A673 (cell line): ENCODE results near the gene SPNS3. TPM values are rescaled to one million over a fixed set of nuclear protein-coding genes. Genes with fewer than 3 reads are reported as not detected.

Source experiments
- BruUV-seq: library from RNA; stranded (reverse); fragments of 400-500 nt; replicated peaks from 2 replicates; lab custom pipeline; 2021; lab: Mats Ljungman, UMichigan
- CTCF ChIA-PET: fragments of 300-600 bp; sonication (Branson Sonifier 250); formaldehyde crosslinking; loops from one replicate; lab custom pipeline; 2022; ENCODE audit warnings: antibody characterized with exemption; lab: Charles Lee
- POLR2A ChIA-PET: fragments of 300-600 bp; sonication (Branson Sonifier 250); formaldehyde crosslinking; loops from one replicate; lab custom pipeline; 2022; ENCODE audit warnings: antibody characterized with exemption; ENCODE audit not compliant: low non-redundant PET; lab: Charles Lee
- DNase-seq: peaks from one replicate; pipeline ENCODE4 v3.0.0-alpha.2; 2015; ENCODE audit warnings: low spot score
- H3K27ac ChIP-seq: fragments of 200-600 bp; sonication (generic); 2 replicates; pipeline ENCODE4 v1.5.1; 2016; ENCODE audit warnings: mixed run types, low read depth, mild to moderate bottlenecking, mixed read lengths, antibody characterized with exemption, low read length; ENCODE audit not compliant: poor library complexity, severe bottlenecking
- H3K27me3 ChIP-seq: fragments of 200-600 bp; sonication (generic); replicated peaks from 2 replicates; pipeline ENCODE4 v1.6.1; 2017; ENCODE audit warnings: mixed run types, low read depth, mild to moderate bottlenecking, mixed read lengths, antibody characterized with exemption, low read length; ENCODE audit not compliant: insufficient read depth, poor library complexity
- H3K36me3 ChIP-seq: fragments of 200-600 bp; sonication (generic); 2 replicates; pipeline ENCODE4 v1.6.1; 2016; ENCODE audit warnings: mixed run types, mild to moderate bottlenecking, mixed read lengths, antibody characterized with exemption, low read length; ENCODE audit not compliant: insufficient read depth, poor library complexity, severe bottlenecking
- H3K4me1 ChIP-seq: fragments of 200-600 bp; sonication (generic); 2 replicates; pipeline ENCODE4 v1.6.1; 2017; ENCODE audit warnings: mixed run types, mild to moderate bottlenecking, mixed read lengths, antibody characterized with exemption, low read length; ENCODE audit not compliant: insufficient read depth, poor library complexity, severe bottlenecking
- H3K4me3 ChIP-seq: fragments of 200-600 bp; sonication (generic); 2 replicates; pipeline ENCODE4 v1.5.1; 2016; ENCODE audit warnings: low read depth, mixed run types, mild to moderate bottlenecking, mixed read lengths, low read length; ENCODE audit not compliant: poor library complexity, severe bottlenecking
- H3K9me3 ChIP-seq: fragments of 200-600 bp; sonication (generic); 2 replicates; pipeline ENCODE4 v1.6.1; 2016; ENCODE audit warnings: mixed run types, low read depth, mild to moderate bottlenecking, mixed read lengths, antibody characterized with exemption, low read length; ENCODE audit not compliant: poor library complexity, severe bottlenecking
- EZH2 ChIP-seq: fragments of 200-600 bp; sonication (generic); IDR thresholded peaks from 2 replicates; pipeline ENCODE4 v1.6.1; 2017; ENCODE audit warnings: borderline replicate concordance, low read depth, mild to moderate bottlenecking, mixed read lengths, antibody characterized with exemption, low read length; ENCODE audit not compliant: poor library complexity, severe bottlenecking
- intact Hi-C: fragments of 100-400 bp; cut with micrococcal nuclease; formaldehyde crosslinking; loops from one replicate; pipeline ENCODE4 v1.10.0; 2022; ENCODE audit not compliant: unreplicated experiment
- total RNA-seq: library from RNA; stranded (reverse); gene quantifications from 2 replicates; pipeline ENCODE4 v1.2.3, GENCODE V29; 2021
- TF ChIP-seq, protein P1 (sequence below): fragments of 300-800, 200-600 bp; sonication (generic); conservative IDR thresholded peaks from 2 replicates; pipeline ENCODE4 v1.5.1; 2017; ENCODE audit warnings: low read depth, mild to moderate bottlenecking, antibody characterized with exemption, low read length, moderate library complexity, mixed read lengths

SPNS3 gene
- total RNA-seq, 1 experiment from 2014 or later, result not detected

GRCh38 chr17:4492721-4493561 is 59.2 kb downstream of the SPNS3 start:
- H3K4me1 ChIP-seq, result no peaks in the 10 kb centered on the region
- intact Hi-C loops, result no loop called here
- no peak overlapping the region for H3K27ac ChIP-seq
- ChIA-PET POLR2A (no interaction called here), CTCF (no interaction called here)
- peak; percentile 54 for DNase-seq
- TF ChIP-seq, protein P1, sequence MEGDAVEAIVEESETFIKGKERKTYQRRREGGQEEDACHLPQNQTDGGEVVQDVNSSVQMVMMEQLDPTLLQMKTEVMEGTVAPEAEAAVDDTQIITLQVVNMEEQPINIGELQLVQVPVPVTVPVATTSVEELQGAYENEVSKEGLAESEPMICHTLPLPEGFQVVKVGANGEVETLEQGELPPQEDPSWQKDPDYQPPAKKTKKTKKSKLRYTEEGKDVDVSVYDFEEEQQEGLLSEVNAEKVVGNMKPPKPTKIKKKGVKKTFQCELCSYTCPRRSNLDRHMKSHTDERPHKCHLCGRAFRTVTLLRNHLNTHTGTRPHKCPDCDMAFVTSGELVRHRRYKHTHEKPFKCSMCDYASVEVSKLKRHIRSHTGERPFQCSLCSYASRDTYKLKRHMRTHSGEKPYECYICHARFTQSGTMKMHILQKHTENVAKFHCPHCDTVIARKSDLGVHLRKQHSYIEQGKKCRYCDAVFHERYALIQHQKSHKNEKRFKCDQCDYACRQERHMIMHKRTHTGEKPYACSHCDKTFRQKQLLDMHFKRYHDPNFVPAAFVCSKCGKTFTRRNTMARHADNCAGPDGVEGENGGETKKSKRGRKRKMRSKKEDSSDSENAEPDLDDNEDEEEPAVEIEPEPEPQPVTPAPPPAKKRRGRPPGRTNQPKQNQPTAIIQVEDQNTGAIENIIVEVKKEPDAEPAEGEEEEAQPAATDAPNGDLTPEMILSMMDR, result no peak
- no peak for TF ChIP-seq EZH2
- peaks cover 10% of the 10 kb centered on the region for H3K27me3 ChIP-seq
- no peaks in the 10 kb centered on the region for H3K36me3 ChIP-seq
- no TSS peak for BruUV-seq
- H3K4me3 ChIP-seq, result no peak overlapping the region
- H3K9me3 ChIP-seq, result no peaks in the 10 kb centered on the region

DNA sequence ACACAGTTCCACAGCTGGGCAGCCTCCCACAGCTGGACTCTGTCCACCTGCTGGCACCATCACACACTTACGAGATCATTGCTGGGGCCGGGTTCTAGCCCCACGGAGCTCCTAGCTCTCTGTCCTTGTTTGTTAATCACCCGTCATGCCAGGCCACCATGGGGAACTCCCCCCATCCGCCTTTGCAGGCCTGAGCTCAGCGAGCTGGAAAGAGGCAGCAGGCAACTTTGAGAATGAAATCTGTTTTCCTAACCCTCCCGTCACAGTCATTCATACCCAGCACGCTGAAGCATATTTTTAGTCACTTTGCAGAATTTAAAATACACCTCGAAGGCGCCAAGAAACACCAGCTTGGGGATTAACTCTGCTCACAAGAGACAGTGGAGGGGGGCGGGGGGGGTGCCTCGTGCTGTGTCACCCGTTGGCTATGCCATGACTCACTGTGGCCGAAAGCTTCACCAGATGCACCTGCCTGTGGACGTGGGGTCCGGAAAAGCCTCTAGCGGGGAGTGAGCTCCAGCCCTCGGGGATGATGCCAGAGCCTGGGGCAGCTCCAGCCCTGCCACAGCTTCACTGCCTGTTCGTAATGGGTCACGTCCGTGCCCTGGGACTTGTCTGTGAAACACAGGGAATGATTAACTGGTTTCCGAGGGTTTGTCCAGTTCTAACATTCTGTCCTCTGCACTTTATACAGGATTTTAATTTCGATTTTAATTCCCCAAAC is 63.5 kb downstream of the SPNS3 start:
- peaks cover 46% of the 10 kb centered on the region for H3K27me3 ChIP-seq
- no peak overlapping the region for H3K4me3 ChIP-seq
- H3K27ac ChIP-seq, result no peak overlapping the region
- H3K36me3 ChIP-seq, result no peaks in the 10 kb centered on the region
- peaks cover 12% of the 10 kb centered on the region for H3K4me1 ChIP-seq
- TF ChIP-seq, protein P1, result no peak
- TF ChIP-seq EZH2, result no peak
- ChIA-PET CTCF (interaction anchor here (0.5 kb wide), 1 partner anchor 295 kb away, joined by 3 read pairs; no protein-coding TSS in a partner anchor), POLR2A (interaction anchor here (0.5 to 0.7 kb wide), 2 partner anchors 61 to 835 kb away, joined by 3 read pairs; no protein-coding TSS in a partner anchor)
- intact Hi-C loops, result no loop called here
- BruUV-seq, result no TSS peak
- H3K9me3 ChIP-seq, result no peaks in the 10 kb centered on the region
- DNase-seq, result peak; percentile 21
